GM23338 (cell line): ENCODE data around the gene DNAJC7. TPM values are rescaled to one million over a fixed set of nuclear protein-coding genes. Genes with fewer than 3 reads are reported as not detected.

Experiments used
- ATAC-seq: fragments of 200-7000 bp; cut with Tn5 transposase; 3 replicates; pipeline ENCODE4 v1.9.1; 2020
- DNase-seq: peaks from one replicate; pipeline ENCODE4 v3.0.0-alpha.2; 2015; ENCODE audit warnings: low spot score
- H2AFZ ChIP-seq: fragments of 200-600 bp; sonication (generic); 2 replicates; pipeline ENCODE4 v1.8.0; 2016; ENCODE audit warnings: antibody characterized with exemption, mild to moderate bottlenecking, moderate library complexity
- H3F3A ChIP-seq: fragments of 200-600 bp; sonication (generic); replicated peaks from 2 replicates; pipeline ENCODE4 v1.8.0; 2017; ENCODE audit warnings: antibody characterized with exemption, mixed run types, low read depth
- H3K27ac ChIP-seq: fragments of 200-600 bp; sonication (generic); 2 replicates; pipeline ENCODE4 v1.6.1; 2016; ENCODE audit warnings: low read depth
- H3K27me3 ChIP-seq: fragments of 200-600 bp; sonication (generic); 2 replicates; pipeline ENCODE4 v1.8.0; 2016; ENCODE audit warnings: mild to moderate bottlenecking, mixed run types, moderate library complexity; ENCODE audit not compliant: insufficient read depth
- H3K36me3 ChIP-seq: fragments of 200-600 bp; sonication (generic); 2 replicates; pipeline ENCODE4 v1.8.0; 2016; ENCODE audit warnings: mild to moderate bottlenecking; ENCODE audit not compliant: insufficient read depth
- H3K4me1 ChIP-seq: fragments of 200-600 bp; sonication (generic); 2 replicates; pipeline ENCODE4 v1.8.0; 2016; ENCODE audit warnings: mild to moderate bottlenecking, moderate library complexity; ENCODE audit not compliant: insufficient read depth
- H3K4me2 ChIP-seq: fragments of 200-600 bp; sonication (generic); 2 replicates; pipeline ENCODE4 v1.7.1; 2017; ENCODE audit warnings: mixed run types
- H3K4me3 ChIP-seq: fragments of 200-600 bp; sonication (generic); 2 replicates; pipeline ENCODE4 v1.6.1; 2016; ENCODE audit warnings: mixed run types
- H3K79me2 ChIP-seq: fragments of 200-600 bp; sonication (generic); replicated peaks from 2 replicates; pipeline ENCODE4 v1.8.0; 2017; ENCODE audit warnings: mild to moderate bottlenecking; ENCODE audit not compliant: insufficient read depth
- H3K9me2 ChIP-seq: fragments of 200-600 bp; sonication (generic); 2 replicates; pipeline ENCODE4 v1.8.0; 2017; ENCODE audit not compliant: insufficient read depth
- H4K20me1 ChIP-seq: fragments of 200-600 bp; sonication (generic); replicated peaks from 2 replicates; pipeline ENCODE4 v1.8.0; 2017; ENCODE audit warnings: mild to moderate bottlenecking; ENCODE audit not compliant: insufficient read depth
- H3K27ac Mint-ChIP-seq: 2 replicates; pipeline ENCODE4 v1.8.0; 2020; ENCODE audit warnings: inconsistent platforms, mild to moderate bottlenecking, moderate library complexity, mixed read lengths
- H3K27me3 Mint-ChIP-seq: 3 replicates; pipeline ENCODE4 v1.8.0; 2022; ENCODE audit warnings: low read depth, mild to moderate bottlenecking, moderate library complexity, mixed read lengths, inconsistent platforms; ENCODE audit not compliant: insufficient read depth, poor library complexity
- H3K36me3 Mint-ChIP-seq: 3 replicates; pipeline ENCODE4 v1.8.0; 2021; ENCODE audit warnings: low read depth, mild to moderate bottlenecking, inconsistent platforms, moderate library complexity, mixed read lengths
- H3K4me1 Mint-ChIP-seq: 3 replicates; pipeline ENCODE4 v1.8.0; 2020; ENCODE audit warnings: mild to moderate bottlenecking, inconsistent platforms, mixed read lengths
- H3K4me3 Mint-ChIP-seq: 3 replicates; pipeline ENCODE4 v1.8.0; 2021; ENCODE audit warnings: moderate library complexity, mild to moderate bottlenecking, inconsistent platforms, mixed read lengths
- H3K9me3 Mint-ChIP-seq: 3 replicates; pipeline ENCODE4 v1.8.0; 2020; ENCODE audit warnings: moderate library complexity, mild to moderate bottlenecking, inconsistent platforms, mixed read lengths
- CREB1 ChIP-seq: fragments of 250-450 bp; sonication (Bioruptor Pico); IDR thresholded peaks from 2 replicates; pipeline ENCODE4 v1.5.0; 2020; ENCODE audit warnings: low read depth, mild to moderate bottlenecking, moderate library complexity
- CTCF ChIP-seq, 2 experiments: fragments of 200-600 bp in 1 of 2; sonication (generic) in 1 of 2; conservative IDR thresholded peaks; 2 replicates each; pipeline versions ENCODE4 v1.5.1 to v1.6.1; 2016 to 2017; ENCODE audit warnings: antibody characterized with exemption in 2 of 2, low read depth in 2 of 2, mild to moderate bottlenecking in 2 of 2, moderate library complexity in 1 of 2
- ETS1 ChIP-seq: IDR thresholded peaks from 2 replicates; pipeline ENCODE4 v1.6.1; 2016; ENCODE audit warnings: antibody characterized with exemption
- EZH2 ChIP-seq: fragments of 200-600 bp; sonication (generic); IDR thresholded peaks from one replicate; pipeline ENCODE4 v1.8.0; 2017; ENCODE audit warnings: antibody characterized with exemption, mild to moderate bottlenecking, low read depth; ENCODE audit not compliant: unreplicated experiment
- EZH2phosphoT487 ChIP-seq: fragments of 200-600 bp; sonication (generic); IDR thresholded peaks from one replicate; pipeline ENCODE4 v1.8.1; 2018; ENCODE audit warnings: antibody characterized with exemption; ENCODE audit not compliant: unreplicated experiment
- JUNB ChIP-seq: IDR thresholded peaks from one replicate; pipeline ENCODE4 v1.6.1; 2016; ENCODE audit warnings: antibody characterized with exemption; ENCODE audit not compliant: unreplicated experiment
- NANOG ChIP-seq: IDR thresholded peaks from 2 replicates; pipeline ENCODE4 v1.6.1; 2016; ENCODE audit warnings: antibody characterized with exemption, borderline replicate concordance
- POLR2AphosphoS5 ChIP-seq: IDR thresholded peaks from 2 replicates; pipeline ENCODE4 v1.6.1; 2016; ENCODE audit warnings: antibody characterized with exemption, low read depth
- REST ChIP-seq: IDR thresholded peaks from one replicate; pipeline ENCODE4 v1.6.1; 2018; ENCODE audit warnings: antibody characterized with exemption; ENCODE audit not compliant: unreplicated experiment
- STAT1 ChIP-seq: IDR thresholded peaks from one replicate; pipeline ENCODE4 v1.6.1; 2016; ENCODE audit warnings: antibody characterized with exemption; ENCODE audit not compliant: unreplicated experiment
- ZNF114 ChIP-seq: fragments of 250-450 bp; sonication (Bioruptor Pico); IDR thresholded peaks from 2 replicates; pipeline ENCODE4 v1.5.0; 2020; ENCODE audit warnings: mild to moderate bottlenecking, moderate library complexity
- ZNF331 ChIP-seq: fragments of 250-450 bp; sonication (Bioruptor Pico); IDR thresholded peaks from 2 replicates; pipeline ENCODE4 v1.5.0; 2020; ENCODE audit warnings: low read depth, mild to moderate bottlenecking, moderate library complexity
- ZNF462 ChIP-seq: fragments of 250-450 bp; sonication (Bioruptor Pico); IDR thresholded peaks from 2 replicates; pipeline ENCODE4 v1.5.0; 2020; ENCODE audit warnings: mild to moderate bottlenecking, moderate library complexity
- polyA plus RNA-seq: library from polyadenylated mRNA; unstranded; fragments of >200 nt; fragmentation: Nextera tagmentation; extraction: Ambion mirVana; gene quantifications from 2 replicates; pipeline ENCODE4 v1.2.1, GENCODE V29; 2016
- total RNA-seq: library from RNA; depleted of rRNA; stranded (reverse); fragments of >200 nt; shearing (Covaris generic); gene quantifications from 2 replicates; pipeline ENCODE4 v1.2.3, GENCODE V29; 2014

Gene DNAJC7
- total and polyA plus RNA-seq, 2 experiments from 2014 or later, result 139 to 141 TPM

- Histone ChIP-seq H2AFZ (no peak overlapping the region), H3K79me2 (no peaks in the 10 kb centered on the region), H3K9me2 (no peaks in the 10 kb centered on the region), H3K4me1 (no peaks in the 10 kb centered on the region), H3K36me3 (peaks cover 79% of the 10 kb centered on the region), H3F3A (peaks cover 23% of the 10 kb centered on the region), H3K27ac (0 out of 2 replicates have a peak overlapping the region, but pooled peaks have one; percentile 55), H3K27me3 (no peaks in the 10 kb centered on the region), H3K4me3 (no peak overlapping the region), H4K20me1 (peaks cover 39% of the 10 kb centered on the region), H3K4me2 (no peak overlapping the region)
- H3K36me3 Mint-ChIP-seq, result peaks cover 97% of the 10 kb centered on the region
- H3K27ac Mint-ChIP-seq, result no peak overlapping the region
- DNase-seq (no peak), ATAC-seq (no peak)
- no peaks in the 10 kb centered on the region for H3K4me1 Mint-ChIP-seq
- TF ChIP-seq POLR2AphosphoS5 (no peak), ETS1 (no peak), JUNB (no peak), ZNF114 (CRISPR knock-in tag) (no peak), ZNF462 (CRISPR knock-in tag) (no peak), CTCF (conservative IDR thresholded peaks at IDR 0.05; ENCODE audit: low read depth in 2 of 2) (no peak), ZNF331 (CRISPR knock-in tag) (no peak), EZH2 (no peak), REST (no peak), NANOG (no peak), CREB1 (CRISPR knock-in tag) (no peak), STAT1 (no peak), EZH2phosphoT487 (no peak)
- H3K27me3 Mint-ChIP-seq, result peaks cover 9% of the 10 kb centered on the region
- no peak overlapping the region for H3K4me3 Mint-ChIP-seq
- H3K9me3 Mint-ChIP-seq, result no peaks in the 10 kb centered on the region
Measured at GRCh38 chr17:41984454-41984853, 32.8 kb downstream of the DNAJC7 start.
